ENCODE data around the gene COL4A4. TPM values are rescaled to one million over a fixed set of nuclear protein-coding genes. Genes with fewer than 3 reads are reported as not detected.

COL4A4 gene
- total RNA-seq, 2 experiments from 2014 or later: 0.10 to 0.35 TPM

- ChIA-PET CTCF (no interaction called here), POLR2A (no interaction called here)
- Mint-ChIP-seq H3K36me3 (ENCODE audit: low read depth) (no peaks in the 10 kb centered on the region), H3K27ac (no peak overlapping the region), H3K4me3 (no peak overlapping the region), H3K4me1 (no peaks in the 10 kb centered on the region), H3K27me3 (peaks cover 22% of the 10 kb centered on the region), H3K9me3 (no peaks in the 10 kb centered on the region)
- no peak for DNase-seq
Observed at GRCh38 chr2:227153307-227153706, 10.7 kb downstream of the COL4A4 start.

- no peaks in the 10 kb centered on the region for H3K9me3 Mint-ChIP-seq
- H3K4me1 Mint-ChIP-seq: no peaks in the 10 kb centered on the region
- H3K27ac Mint-ChIP-seq: no peak overlapping the region
- CTCF ChIA-PET: no interaction called here
- H3K27me3 Mint-ChIP-seq: peaks cover 19% of the 10 kb centered on the region
- H3K36me3 Mint-ChIP-seq (ENCODE audit: low read depth): no peaks in the 10 kb centered on the region
- POLR2A ChIA-PET: no interaction called here
- no peak for DNase-seq
- H3K4me3 Mint-ChIP-seq: no peak overlapping the region
Observed at GRCh38 chr2:227152093-227152766, 11.8 kb downstream of the COL4A4 start.

GRCh38 chr2:227150222-227150936, 13.6 kb downstream of the COL4A4 start:
- DNase-seq: no peak
- ChIA-PET POLR2A (no interaction called here), CTCF (no interaction called here)
- Mint-ChIP-seq H3K36me3 (ENCODE audit: low read depth) (no peaks in the 10 kb centered on the region), H3K4me1 (no peaks in the 10 kb centered on the region), H3K4me3 (no peak overlapping the region), H3K27me3 (peaks cover 22% of the 10 kb centered on the region), H3K9me3 (no peaks in the 10 kb centered on the region), H3K27ac (no peak overlapping the region)

GRCh38 chr2:227148106-227148505, 15.9 kb downstream of the COL4A4 start:
- Mint-ChIP-seq H3K27ac (no peak overlapping the region), H3K4me3 (no peak overlapping the region), H3K36me3 (ENCODE audit: low read depth) (no peaks in the 10 kb centered on the region), H3K4me1 (no peaks in the 10 kb centered on the region), H3K27me3 (peaks cover 21% of the 10 kb centered on the region), H3K9me3 (no peaks in the 10 kb centered on the region)
- DNase-seq: no peak
- ChIA-PET POLR2A (no interaction called here), CTCF (no interaction called here)

- Mint-ChIP-seq H3K9me3 (no peaks in the 10 kb centered on the region), H3K36me3 (ENCODE audit: low read depth) (no peaks in the 10 kb centered on the region), H3K4me1 (no peaks in the 10 kb centered on the region), H3K27ac (no peak overlapping the region), H3K27me3 (peaks cover 25% of the 10 kb centered on the region), H3K4me3 (no peak overlapping the region)
- DNase-seq: no peak
- ChIA-PET CTCF (no interaction called here), POLR2A (no interaction called here)
Observed at GRCh38 chr2:227147023-227147422, 17.0 kb downstream of the COL4A4 start.

- Mint-ChIP-seq H3K27ac (no peak overlapping the region), H3K27me3 (peaks cover 25% of the 10 kb centered on the region), H3K36me3 (ENCODE audit: low read depth) (no peaks in the 10 kb centered on the region), H3K4me3 (no peak overlapping the region), H3K9me3 (no peaks in the 10 kb centered on the region), H3K4me1 (no peaks in the 10 kb centered on the region)
- POLR2A ChIA-PET: no interaction called here
- CTCF ChIA-PET: no interaction called here
- no peak for DNase-seq
Observed at GRCh38 chr2:227146456-227146855, 17.5 kb downstream of the COL4A4 start.

- ChIA-PET CTCF (no interaction called here), POLR2A (no interaction called here)
- no peaks in the 10 kb centered on the region for H3K4me1 Mint-ChIP-seq
- H3K27me3 Mint-ChIP-seq: peaks cover 19% of the 10 kb centered on the region
- no peaks in the 10 kb centered on the region for H3K36me3 Mint-ChIP-seq (ENCODE audit: low read depth)
- no peak for DNase-seq
- H3K4me3 Mint-ChIP-seq: no peak overlapping the region
- no peaks in the 10 kb centered on the region for H3K9me3 Mint-ChIP-seq
- no peak overlapping the region for H3K27ac Mint-ChIP-seq
Observed at GRCh38 chr2:227143895-227144294, 20.1 kb downstream of the COL4A4 start.

GRCh38 chr2:227141301-227141700, 22.7 kb downstream of the COL4A4 start:
- H3K36me3 Mint-ChIP-seq (ENCODE audit: low read depth): no peaks in the 10 kb centered on the region
- peaks cover 16% of the 10 kb centered on the region for H3K27me3 Mint-ChIP-seq
- H3K4me3 Mint-ChIP-seq: no peak overlapping the region
- no peaks in the 10 kb centered on the region for H3K9me3 Mint-ChIP-seq
- no peak overlapping the region for H3K27ac Mint-ChIP-seq
- H3K4me1 Mint-ChIP-seq: no peaks in the 10 kb centered on the region
- CTCF ChIA-PET: no interaction called here
- POLR2A ChIA-PET: no interaction called here
- no peak for DNase-seq

- Mint-ChIP-seq H3K9me3 (no peaks in the 10 kb centered on the region), H3K27ac (no peak overlapping the region)
- CTCF ChIA-PET: interaction anchor here (8.5 kb wide), 1 partner anchor 104 kb away, joined by 67 read pairs; no protein-coding TSS in a partner anchor
Observed at GRCh38 chr2:227134591-227134990, 29.4 kb downstream of the COL4A4 start.

GRCh38 chr2:227132986-227133385, 31.0 kb downstream of the COL4A4 start:
- H3K4me3 Mint-ChIP-seq: no peak overlapping the region
- peaks cover 16% of the 10 kb centered on the region for H3K27me3 Mint-ChIP-seq

More at GRCh38 chr2:227134591-227134990, 29.4 kb downstream of the COL4A4 start:
- no peaks in the 10 kb centered on the region for H3K36me3 Mint-ChIP-seq (ENCODE audit: low read depth)
- POLR2A ChIA-PET: no interaction called here
- no peak overlapping the region for H3K4me3 Mint-ChIP-seq
- no peaks in the 10 kb centered on the region for H3K4me1 Mint-ChIP-seq
- H3K27me3 Mint-ChIP-seq: peaks cover 10% of the 10 kb centered on the region
- DNase-seq: no peak

GRCh38 chr2:227130636-227131035, 33.4 kb downstream of the COL4A4 start:
- CTCF ChIA-PET: interaction anchor here (0.9 to 8.5 kb wide), 2 partner anchors 108 to 636 kb away, joined by 4 to 67 read pairs; no protein-coding TSS in a partner anchor
- Mint-ChIP-seq H3K27ac (no peak overlapping the region), H3K4me1 (no peaks in the 10 kb centered on the region), H3K36me3 (ENCODE audit: low read depth) (no peaks in the 10 kb centered on the region), H3K27me3 (peaks cover 12% of the 10 kb centered on the region), H3K4me3 (no peak overlapping the region), H3K9me3 (no peaks in the 10 kb centered on the region)
- no peak for DNase-seq
- POLR2A ChIA-PET: no interaction called here

More at GRCh38 chr2:227132986-227133385, 31.0 kb downstream of the COL4A4 start:
- no peaks in the 10 kb centered on the region for H3K9me3 Mint-ChIP-seq
- ChIA-PET CTCF (interaction anchor here (1.4 to 8.5 kb wide), 2 partner anchors 105 to 633 kb away, joined by 5 to 67 read pairs; no protein-coding TSS in a partner anchor), POLR2A (no interaction called here)
- no peaks in the 10 kb centered on the region for H3K4me1 Mint-ChIP-seq
- no peaks in the 10 kb centered on the region for H3K36me3 Mint-ChIP-seq (ENCODE audit: low read depth)
- DNase-seq: no peak
- no peak overlapping the region for H3K27ac Mint-ChIP-seq

- H3K4me1 Mint-ChIP-seq: no peaks in the 10 kb centered on the region
- no peak overlapping the region for H3K27ac Mint-ChIP-seq
- H3K36me3 Mint-ChIP-seq (ENCODE audit: low read depth): no peaks in the 10 kb centered on the region
- CTCF ChIA-PET: no interaction called here
- POLR2A ChIA-PET: no interaction called here
- H3K27me3 Mint-ChIP-seq: peaks cover 15% of the 10 kb centered on the region
- no peak overlapping the region for H3K4me3 Mint-ChIP-seq
- H3K9me3 Mint-ChIP-seq: no peaks in the 10 kb centered on the region
- no peak for DNase-seq
Observed at GRCh38 chr2:227127201-227127600, 36.8 kb downstream of the COL4A4 start.

- ChIA-PET POLR2A (no interaction called here), CTCF (no interaction called here)
- Mint-ChIP-seq H3K36me3 (ENCODE audit: low read depth) (no peaks in the 10 kb centered on the region), H3K27ac (no peak overlapping the region), H3K4me1 (no peaks in the 10 kb centered on the region), H3K4me3 (no peak overlapping the region), H3K9me3 (no peaks in the 10 kb centered on the region), H3K27me3 (peaks cover 12% of the 10 kb centered on the region)
- no peak for DNase-seq
Observed at GRCh38 chr2:227125506-227125905, 38.5 kb downstream of the COL4A4 start.

GRCh38 chr2:227124811-227125210, 39.2 kb downstream of the COL4A4 start:
- H3K27me3 Mint-ChIP-seq: peaks cover 12% of the 10 kb centered on the region
- DNase-seq: no peak
- ChIA-PET POLR2A (no interaction called here), CTCF (no interaction called here)
- no peak overlapping the region for H3K27ac Mint-ChIP-seq
- no peaks in the 10 kb centered on the region for H3K4me1 Mint-ChIP-seq
- H3K9me3 Mint-ChIP-seq: no peaks in the 10 kb centered on the region
- H3K4me3 Mint-ChIP-seq: no peak overlapping the region
- no peaks in the 10 kb centered on the region for H3K36me3 Mint-ChIP-seq (ENCODE audit: low read depth)

Measured in activated CD4-positive, alpha-beta memory T cell treated with anti-CD3 and anti-CD28 coated beads, Interleukin-2, amount 10 ng/mL, durations not matched to agents 7 days and 5 days (primary cell).